ENCODE results near the gene PCCA.

- TF ChIP-seq, protein P1, sequence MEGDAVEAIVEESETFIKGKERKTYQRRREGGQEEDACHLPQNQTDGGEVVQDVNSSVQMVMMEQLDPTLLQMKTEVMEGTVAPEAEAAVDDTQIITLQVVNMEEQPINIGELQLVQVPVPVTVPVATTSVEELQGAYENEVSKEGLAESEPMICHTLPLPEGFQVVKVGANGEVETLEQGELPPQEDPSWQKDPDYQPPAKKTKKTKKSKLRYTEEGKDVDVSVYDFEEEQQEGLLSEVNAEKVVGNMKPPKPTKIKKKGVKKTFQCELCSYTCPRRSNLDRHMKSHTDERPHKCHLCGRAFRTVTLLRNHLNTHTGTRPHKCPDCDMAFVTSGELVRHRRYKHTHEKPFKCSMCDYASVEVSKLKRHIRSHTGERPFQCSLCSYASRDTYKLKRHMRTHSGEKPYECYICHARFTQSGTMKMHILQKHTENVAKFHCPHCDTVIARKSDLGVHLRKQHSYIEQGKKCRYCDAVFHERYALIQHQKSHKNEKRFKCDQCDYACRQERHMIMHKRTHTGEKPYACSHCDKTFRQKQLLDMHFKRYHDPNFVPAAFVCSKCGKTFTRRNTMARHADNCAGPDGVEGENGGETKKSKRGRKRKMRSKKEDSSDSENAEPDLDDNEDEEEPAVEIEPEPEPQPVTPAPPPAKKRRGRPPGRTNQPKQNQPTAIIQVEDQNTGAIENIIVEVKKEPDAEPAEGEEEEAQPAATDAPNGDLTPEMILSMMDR (conservative IDR thresholded peaks at IDR 0.05): no peak
- no peak for TF ChIP-seq EZH2 (IDR thresholded peaks at IDR 0.05; ENCODE audit: low read depth)
Observed at GRCh38 chr13:100208626-100209025, 119.7 kb downstream of the PCCA start.

Data from PC-9 (cell line).